ENCODE results near the gene MATR3. TPM values are rescaled to one million over a fixed set of nuclear protein-coding genes. Genes with fewer than 3 reads are reported as not detected.
"Not testable (repeated sequence)": the region's sequence is repeated elsewhere in the genome, so short reads cannot be mapped to it uniquely, and the experiment has no call there.

MATR3 gene
- total RNA-seq, 4 donors from 2014 or later: 155 to 222 (median 211) TPM

GRCh38 chr5:139342423-139342723, 48.8 kb downstream of the MATR3 start:
- no peak for ATAC-seq (ENCODE audit: low FRiP score)
- TF ChIP-seq, protein P1, sequence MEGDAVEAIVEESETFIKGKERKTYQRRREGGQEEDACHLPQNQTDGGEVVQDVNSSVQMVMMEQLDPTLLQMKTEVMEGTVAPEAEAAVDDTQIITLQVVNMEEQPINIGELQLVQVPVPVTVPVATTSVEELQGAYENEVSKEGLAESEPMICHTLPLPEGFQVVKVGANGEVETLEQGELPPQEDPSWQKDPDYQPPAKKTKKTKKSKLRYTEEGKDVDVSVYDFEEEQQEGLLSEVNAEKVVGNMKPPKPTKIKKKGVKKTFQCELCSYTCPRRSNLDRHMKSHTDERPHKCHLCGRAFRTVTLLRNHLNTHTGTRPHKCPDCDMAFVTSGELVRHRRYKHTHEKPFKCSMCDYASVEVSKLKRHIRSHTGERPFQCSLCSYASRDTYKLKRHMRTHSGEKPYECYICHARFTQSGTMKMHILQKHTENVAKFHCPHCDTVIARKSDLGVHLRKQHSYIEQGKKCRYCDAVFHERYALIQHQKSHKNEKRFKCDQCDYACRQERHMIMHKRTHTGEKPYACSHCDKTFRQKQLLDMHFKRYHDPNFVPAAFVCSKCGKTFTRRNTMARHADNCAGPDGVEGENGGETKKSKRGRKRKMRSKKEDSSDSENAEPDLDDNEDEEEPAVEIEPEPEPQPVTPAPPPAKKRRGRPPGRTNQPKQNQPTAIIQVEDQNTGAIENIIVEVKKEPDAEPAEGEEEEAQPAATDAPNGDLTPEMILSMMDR (IDR thresholded peaks at IDR 0.05): no peak
- DNase-seq (ENCODE audit: low spot score): no peak

- DNase-seq (ENCODE audit: low spot score) (no peak), ATAC-seq (ENCODE audit: low FRiP score) (no peak)
- TF ChIP-seq, protein P1 (IDR thresholded peaks at IDR 0.05): no peak
These were observed 49.9 kb downstream of the MATR3 start for GRCh38 chr5:139343476-139343875.

DNA sequence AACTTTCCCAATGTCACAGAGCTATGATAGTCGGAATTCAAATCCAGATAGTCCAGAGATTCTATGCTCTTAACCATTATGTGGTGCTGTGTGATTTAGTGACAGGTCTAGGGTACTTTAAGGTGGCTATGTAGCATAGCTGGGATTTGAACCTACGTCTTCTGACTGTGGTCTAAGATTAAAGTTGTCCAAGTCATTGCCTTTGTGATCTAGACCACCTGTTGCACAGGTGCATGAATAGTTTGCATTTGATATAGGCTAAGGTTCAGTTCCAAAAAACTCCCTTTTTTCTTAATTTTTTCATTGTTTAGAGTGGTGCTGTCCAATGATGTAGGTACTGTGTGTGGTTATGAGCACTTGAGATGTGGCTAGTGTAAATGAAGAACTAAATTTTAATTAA, 50.6 kb downstream of the MATR3 start:
- ATAC-seq (ENCODE audit: low FRiP score) (no peak), DNase-seq (ENCODE audit: low spot score) (no peak)
- TF ChIP-seq, protein P1 (IDR thresholded peaks at IDR 0.05): no peak

DNA sequence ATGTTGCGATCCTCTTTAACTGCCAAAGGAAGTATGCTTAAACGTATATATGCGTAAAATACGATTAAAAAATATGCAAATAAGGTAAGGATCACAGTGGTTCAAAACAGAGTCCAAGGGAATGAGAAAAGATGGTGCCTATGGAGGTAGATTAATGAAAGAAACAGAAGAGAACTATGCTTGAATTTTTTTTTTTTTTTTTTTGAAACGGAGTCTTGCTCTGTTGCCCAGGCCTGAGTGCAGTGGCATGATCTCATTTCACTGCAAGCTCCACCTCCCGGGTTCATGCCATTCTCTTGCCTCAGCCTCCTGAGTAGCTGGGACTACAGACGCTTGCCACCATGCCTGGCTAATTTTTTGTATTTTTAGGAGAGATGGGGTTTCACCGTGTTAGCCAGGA, 51.9 kb downstream of the MATR3 start:
- DNase-seq (ENCODE audit: low spot score); ATAC-seq (ENCODE audit: low FRiP score): not testable (repeated sequence)

GRCh38 chr5:139347863-139348262, 54.3 kb downstream of the MATR3 start:
- not testable (repeated sequence) for DNase-seq (ENCODE audit: low spot score); ATAC-seq (ENCODE audit: low FRiP score)

- ATAC-seq (ENCODE audit: low FRiP score): no peak
These were observed 60.6 kb downstream of the MATR3 start for GRCh38 chr5:139354186-139354585.

GRCh38 chr5:139355900-139356299, 62.4 kb downstream of the MATR3 start:
- ATAC-seq (ENCODE audit: low FRiP score); DNase-seq (ENCODE audit: low spot score): not testable (repeated sequence)

More at GRCh38 chr5:139354186-139354585, 60.6 kb downstream of the MATR3 start:
- no peak for DNase-seq (ENCODE audit: low spot score)
- TF ChIP-seq, protein P1 (IDR thresholded peaks at IDR 0.05): no peak

- no peak for ATAC-seq (ENCODE audit: low FRiP score)
- TF ChIP-seq, protein P1 (IDR thresholded peaks at IDR 0.05): no peak
These were observed 64.5 kb downstream of the MATR3 start for GRCh38 chr5:139358064-139358463.

GRCh38 chr5:139360384-139360783, 66.8 kb downstream of the MATR3 start:
- TF ChIP-seq, protein P1 (IDR thresholded peaks at IDR 0.05): no peak
- ATAC-seq (ENCODE audit: low FRiP score): no peak
- DNase-seq (ENCODE audit: low spot score): no peak

More at GRCh38 chr5:139358064-139358463, 64.5 kb downstream of the MATR3 start:
- no peak for DNase-seq (ENCODE audit: low spot score)
